Measurements from ENCODE around the gene GAMT. TPM values are rescaled to one million over a fixed set of nuclear protein-coding genes. Genes with fewer than 3 reads are reported as not detected.

Gene GAMT
- total RNA-seq, 1 donor from 2014 or later = 7.8 TPM

GRCh38 chr19:1349211-1349610, 52.1 kb downstream of the GAMT start:
- Histone ChIP-seq H3K4me1 (peaks cover 4% of the 10 kb centered on the region), H3K36me3 (no peaks in the 10 kb centered on the region), H3K9me3 (no peaks in the 10 kb centered on the region), H3K27ac (no peak overlapping the region), H3K27me3 (ENCODE audit: low read depth) (peaks cover 10% of the 10 kb centered on the region), H3K4me3 (no peak overlapping the region)
- no peak for ATAC-seq
- intact Hi-C loops (cut with DNase I) = no loop called here
- DNase-seq = no peak
- TF ChIP-seq, protein P1, sequence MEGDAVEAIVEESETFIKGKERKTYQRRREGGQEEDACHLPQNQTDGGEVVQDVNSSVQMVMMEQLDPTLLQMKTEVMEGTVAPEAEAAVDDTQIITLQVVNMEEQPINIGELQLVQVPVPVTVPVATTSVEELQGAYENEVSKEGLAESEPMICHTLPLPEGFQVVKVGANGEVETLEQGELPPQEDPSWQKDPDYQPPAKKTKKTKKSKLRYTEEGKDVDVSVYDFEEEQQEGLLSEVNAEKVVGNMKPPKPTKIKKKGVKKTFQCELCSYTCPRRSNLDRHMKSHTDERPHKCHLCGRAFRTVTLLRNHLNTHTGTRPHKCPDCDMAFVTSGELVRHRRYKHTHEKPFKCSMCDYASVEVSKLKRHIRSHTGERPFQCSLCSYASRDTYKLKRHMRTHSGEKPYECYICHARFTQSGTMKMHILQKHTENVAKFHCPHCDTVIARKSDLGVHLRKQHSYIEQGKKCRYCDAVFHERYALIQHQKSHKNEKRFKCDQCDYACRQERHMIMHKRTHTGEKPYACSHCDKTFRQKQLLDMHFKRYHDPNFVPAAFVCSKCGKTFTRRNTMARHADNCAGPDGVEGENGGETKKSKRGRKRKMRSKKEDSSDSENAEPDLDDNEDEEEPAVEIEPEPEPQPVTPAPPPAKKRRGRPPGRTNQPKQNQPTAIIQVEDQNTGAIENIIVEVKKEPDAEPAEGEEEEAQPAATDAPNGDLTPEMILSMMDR (IDR thresholded peaks at IDR 0.05) = no peak

Other genes with a start within 250 kb of the GAMT start
- 91.6 TPM for gene SBNO2, start 227.3 kb downstream of the GAMT start, total RNA-seq
- 50.5 TPM for gene STK11, start 195.8 kb downstream of the GAMT start, total RNA-seq
- gene CBARP, start 163.5 kb downstream of the GAMT start, total RNA-seq = 0.41 TPM
- 116 TPM for gene ATP5F1D, start 159.8 kb downstream of the GAMT start, total RNA-seq
- 76.3 TPM for gene MIDN, start 153.0 kb downstream of the GAMT start, total RNA-seq
- 352 TPM for gene CIRBP, start 132.2 kb downstream of the GAMT start, total RNA-seq
- 43.5 TPM for gene FAM174C, start 126.0 kb downstream of the GAMT start, total RNA-seq
- not detected for gene EFNA2, start 115.7 kb downstream of the GAMT start, total RNA-seq
- gene NDUFS7, start 17.6 kb downstream of the GAMT start, total RNA-seq = 76.7 TPM
- gene DAZAP1, start 6.0 kb upstream of the GAMT start, total RNA-seq = 89.4 TPM
- 854 TPM for gene RPS15, start 36.9 kb upstream of the GAMT start, total RNA-seq
- 0.12 TPM for gene APC2, start 48.6 kb upstream of the GAMT start, total RNA-seq
- 28.5 TPM for gene C19orf25, start 77.7 kb upstream of the GAMT start, total RNA-seq
- 7.4 TPM for gene PCSK4, start 88.8 kb upstream of the GAMT start, total RNA-seq
- 2.5 TPM for gene REEP6, start 89.6 kb upstream of the GAMT start, total RNA-seq
- gene ADAMTSL5, start 111.5 kb upstream of the GAMT start, total RNA-seq = 3.3 TPM
- gene PLK5, start 122.5 kb upstream of the GAMT start, total RNA-seq = not detected
- 18.5 TPM for gene MEX3D, start 166.8 kb upstream of the GAMT start, total RNA-seq
- gene MBD3, start 191.3 kb upstream of the GAMT start, total RNA-seq = 68.1 TPM
- gene UQCR11, start 203.9 kb upstream of the GAMT start, total RNA-seq = 164 TPM

Measured in lower lobe of right lung (tissue), 2 donors.